ENCODE measurements around the gene GLDC.
"Not testable (repeated sequence)": the region's sequence is repeated elsewhere in the genome, so short reads cannot be mapped to it uniquely, and the experiment has no call there.

GLDC gene

GRCh38 chr9:6566409-6567139, 79.0 kb downstream of the GLDC start:
- DNase-seq (ENCODE audit: low read depth in 2 of 2) = no peak

- no peak for DNase-seq (ENCODE audit: low read depth in 2 of 2)
These were observed 80.2 kb downstream of the GLDC start for GRCh38 chr9:6565312-6565711.

GRCh38 chr9:6564868-6565267, 80.7 kb downstream of the GLDC start:
- no peak for DNase-seq (ENCODE audit: low read depth in 2 of 2)

- DNase-seq (ENCODE audit: low read depth in 2 of 2) = no peak
These were observed 81.2 kb downstream of the GLDC start for GRCh38 chr9:6564360-6564759.

GRCh38 chr9:6562871-6563430, 82.6 kb downstream of the GLDC start:
- no peak for DNase-seq (ENCODE audit: low read depth in 2 of 2)

- no peak for DNase-seq (ENCODE audit: low read depth in 2 of 2)
These were observed 83.3 kb downstream of the GLDC start for GRCh38 chr9:6562201-6562600.

GRCh38 chr9:6557883-6558616, 87.5 kb downstream of the GLDC start:
- no peak for DNase-seq (ENCODE audit: low read depth in 2 of 2)

- no peak for DNase-seq (ENCODE audit: low read depth in 2 of 2)
These were observed 91.7 kb downstream of the GLDC start for GRCh38 chr9:6553866-6554265.

GRCh38 chr9:6552498-6553121, 92.9 kb downstream of the GLDC start:
- DNase-seq (ENCODE audit: low read depth in 2 of 2) = no peak

- no peak for DNase-seq (ENCODE audit: low read depth in 2 of 2)
These were observed 93.5 kb downstream of the GLDC start for GRCh38 chr9:6552033-6552432.

- no peak for DNase-seq (ENCODE audit: low read depth in 2 of 2)
These were observed 94.4 kb downstream of the GLDC start for GRCh38 chr9:6551136-6551535.

- no peak for DNase-seq (ENCODE audit: low read depth in 2 of 2)
These were observed 96.3 kb downstream of the GLDC start for GRCh38 chr9:6549106-6549800.

- DNase-seq (ENCODE audit: low read depth in 2 of 2) = no peak
These were observed 100.4 kb downstream of the GLDC start for GRCh38 chr9:6545017-6545691.

- no peak for DNase-seq (ENCODE audit: low read depth in 2 of 2)
These were observed 102.3 kb downstream of the GLDC start for GRCh38 chr9:6543204-6543603.

- DNase-seq (ENCODE audit: low read depth in 2 of 2) = not testable (repeated sequence)
These were observed 102.9 kb downstream of the GLDC start for GRCh38 chr9:6542617-6543016.

- no peak for DNase-seq (ENCODE audit: low read depth in 2 of 2)
These were observed 106.9 kb downstream of the GLDC start for GRCh38 chr9:6538666-6539071.

- DNase-seq (ENCODE audit: low read depth in 2 of 2) = no peak
These were observed 109.9 kb downstream of the GLDC start for GRCh38 chr9:6535594-6535993.

GRCh38 chr9:6525326-6526045, 120.0 kb downstream of the GLDC start:
- DNase-seq (ENCODE audit: low read depth in 2 of 2) = no peak

- DNase-seq (ENCODE audit: low read depth in 2 of 2) = no peak
These were observed 123.3 kb downstream of the GLDC start for GRCh38 chr9:6522263-6522662.

GRCh38 chr9:6512085-6512657, 133.4 kb downstream of the GLDC start:
- DNase-seq (ENCODE audit: low read depth in 2 of 2) = no peak

Data from stimulated activated CD4-positive, alpha-beta T cell treated with anti-CD3 and anti-CD28 coated beads, Interleukin-1b, Interleukin-23, amount 100 ng/mL, for 1 hour (primary cell).